Posterior vena cava (tissue), 2 donors: ENCODE measurements around the gene TMEM120B. TPM values are rescaled to one million over a fixed set of nuclear protein-coding genes. Genes with fewer than 3 reads are reported as not detected.

Source experiments
- DNase-seq: peaks from one replicate; pipeline ENCODE4 v3.0.0-alpha.2; 2020; ENCODE audit warnings: low spot score
- intact Hi-C, 2 donors: fragments of 100-400 bp; cut with DNase I; formaldehyde crosslinking; loops; one replicate each; pipeline versions ENCODE4 v1.14.1 to v1.14.2; 2022 to 2023
- total RNA-seq, 2 donors: library from RNA; stranded (reverse); fragmentation: NEBNext Ultra II Directional; extraction: Animal tissue kit (Norgen Biotek cat#: 25700); gene quantifications; one replicate each; pipeline ENCODE4 v1.2.1, GENCODE V29; 2021
- donor health status: DM: yes; HTN: yes; CAD: no.
- donor health status: DM: yes; HTN: yes; CAD: no.

Gene TMEM120B
- total RNA-seq, 2 donors from 2014 or later = 7.9 to 11.0 TPM

- no peak for DNase-seq
- intact Hi-C loops = no loop called here
Measured at GRCh38 chr12:121820056-121820455, 107.5 kb downstream of the TMEM120B start.

GRCh38 chr12:121822393-121823100 lies 110.0 kb downstream of the TMEM120B start:
- DNase-seq = no peak
- intact Hi-C loops = no loop called here

- no peak for DNase-seq
- intact Hi-C loops = no loop called here
Measured at GRCh38 chr12:121823101-121823726, 110.7 kb downstream of the TMEM120B start.

GRCh38 chr12:121823727-121824115 lies 111.2 kb downstream of the TMEM120B start:
- intact Hi-C loops = no loop called here
- DNase-seq = no peak

GRCh38 chr12:121825041-121825523 lies 112.5 kb downstream of the TMEM120B start:
- no peak for DNase-seq
- intact Hi-C loops = no loop called here

GRCh38 chr12:121826318-121827150 lies 114.0 kb downstream of the TMEM120B start:
- DNase-seq = no peak
- intact Hi-C loops = no loop called here

- no peak for DNase-seq
- intact Hi-C loops = no loop called here
Measured at GRCh38 chr12:121827351-121828099, 115.0 kb downstream of the TMEM120B start.

- intact Hi-C loops = no loop called here
- no peak for DNase-seq
Measured at GRCh38 chr12:121828306-121828705, 115.8 kb downstream of the TMEM120B start.

GRCh38 chr12:121828826-121829225 lies 116.3 kb downstream of the TMEM120B start:
- no peak for DNase-seq
- intact Hi-C loops = no loop called here

GRCh38 chr12:121829250-121829918 lies 116.8 kb downstream of the TMEM120B start:
- intact Hi-C loops = no loop called here
- no peak for DNase-seq

GRCh38 chr12:121830134-121830533 lies 117.6 kb downstream of the TMEM120B start:
- intact Hi-C loops = no loop called here
- no peak for DNase-seq

- intact Hi-C loops = no loop called here
- DNase-seq = no peak
Measured at GRCh38 chr12:121830588-121831265, 118.2 kb downstream of the TMEM120B start.

Other genes with a start within 250 kb of the TMEM120B start
- gene KDM2B, start 131.7 kb upstream of the TMEM120B start, total RNA-seq = 10 to 100 TPM; 14.6 to 15.6 TPM
- gene ORAI1, start 86.2 kb upstream of the TMEM120B start, total RNA-seq = 10 to 100 TPM; 10.5 to 13.1 TPM
- under 1 TPM; 0.19 to 0.32 TPM for gene MORN3, start 43.1 kb upstream of the TMEM120B start, total RNA-seq
- gene RHOF, start 80.9 kb downstream of the TMEM120B start, total RNA-seq = 10 to 100 TPM in 1 of 2 donors, 1 to 10 TPM in 1; 5.3 to 10.4 TPM
- 10 to 100 TPM; 20.2 to 20.9 TPM for gene SETD1B, start 91.3 kb downstream of the TMEM120B start, total RNA-seq
- 10 to 100 TPM in 1 of 2 donors, 1 to 10 TPM in 1; 5.6 to 17.4 TPM for gene HPD, start 146.1 kb downstream of the TMEM120B start, total RNA-seq
- 10 to 100 TPM; 37.9 to 42.1 TPM for gene PSMD9, start 176.0 kb downstream of the TMEM120B start, total RNA-seq
- gene CFAP251, start 205.8 kb downstream of the TMEM120B start, total RNA-seq = 1 to 10 TPM in 1 of 2 donors, under 1 TPM in 1; 0.65 to 1.9 TPM